GM23248 (cell line): ENCODE data around the gene ANXA7.

ENCODE experiments used
- EZH2 ChIP-seq: fragments of 200-600 bp; sonication (generic); IDR thresholded peaks from 2 replicates; pipeline ENCODE4 v1.6.1; 2018; ENCODE audit warnings: antibody characterized with exemption, mild to moderate bottlenecking; ENCODE audit not compliant: insufficient read depth, poor library complexity, severe bottlenecking
- EZH2phosphoT487 ChIP-seq: fragments of 200-600 bp; sonication (generic); IDR thresholded peaks from 2 replicates; pipeline ENCODE4 v1.6.1; 2018; ENCODE audit warnings: antibody characterized with exemption, moderate library complexity, mild to moderate bottlenecking, low read depth; ENCODE audit not compliant: insufficient read depth

- no peak for TF ChIP-seq EZH2
- no peak for TF ChIP-seq EZH2phosphoT487
Observed at GRCh38 chr10:73357821-73358220, 56.0 kb downstream of the ANXA7 start.
